Parathyroid adenoma (tissue), 2 donors: Measurements from ENCODE around the gene ZNF668.

Source experiments
- H2AFZ ChIP-seq: fragments of 300-600 bp; sonication (generic); one replicate; pipeline ENCODE4 v1.7.0; 2017; ENCODE audit warnings: antibody characterized with exemption, mild to moderate bottlenecking
- H3K27ac ChIP-seq: fragments of 300-600 bp; sonication (generic); one replicate; pipeline ENCODE4 v1.7.0; 2017
- H3K27me3 ChIP-seq: fragments of 300-600 bp; sonication (generic); one replicate; pipeline ENCODE4 v1.7.0; 2017; ENCODE audit warnings: low read length; ENCODE audit not compliant: control insufficient read depth, insufficient read depth
- H3K36me3 ChIP-seq: fragments of 300-600 bp; sonication (generic); one replicate; pipeline ENCODE4 v1.7.0; 2017; ENCODE audit warnings: low read length; ENCODE audit not compliant: control insufficient read depth, insufficient read depth
- H3K4me1 ChIP-seq: fragments of 300-600 bp; sonication (generic); one replicate; pipeline ENCODE4 v1.7.0; 2017; ENCODE audit warnings: control low read depth
- H3K4me2 ChIP-seq: fragments of 300-600 bp; sonication (generic); one replicate; pipeline ENCODE4 v1.7.0; 2017; ENCODE audit warnings: low read length
- H3K4me3 ChIP-seq: fragments of 300-600 bp; sonication (generic); one replicate; pipeline ENCODE4 v1.7.0; 2017; ENCODE audit warnings: low read depth, low read length
- H3K79me2 ChIP-seq: fragments of 300-600 bp; sonication (generic); one replicate; pipeline ENCODE4 v1.7.0; 2017; ENCODE audit warnings: control low read depth
- H3K9ac ChIP-seq: fragments of 300-600 bp; sonication (generic); one replicate; pipeline ENCODE4 v1.7.0; 2017; ENCODE audit warnings: mild to moderate bottlenecking
- H3K9me3 ChIP-seq: fragments of 300-600 bp; sonication (generic); one replicate; pipeline ENCODE4 v1.7.0; 2017; ENCODE audit warnings: low read length; ENCODE audit not compliant: control insufficient read depth
- TF ChIP-seq, protein P1 (sequence below): fragments of 300-600 bp; sonication (generic); IDR thresholded peaks from one replicate; pipeline ENCODE4 v1.7.0; 2017; ENCODE audit warnings: antibody characterized with exemption, mild to moderate bottlenecking
- donor health status: primary hyperparathyroidism.

ZNF668 gene

DNA sequence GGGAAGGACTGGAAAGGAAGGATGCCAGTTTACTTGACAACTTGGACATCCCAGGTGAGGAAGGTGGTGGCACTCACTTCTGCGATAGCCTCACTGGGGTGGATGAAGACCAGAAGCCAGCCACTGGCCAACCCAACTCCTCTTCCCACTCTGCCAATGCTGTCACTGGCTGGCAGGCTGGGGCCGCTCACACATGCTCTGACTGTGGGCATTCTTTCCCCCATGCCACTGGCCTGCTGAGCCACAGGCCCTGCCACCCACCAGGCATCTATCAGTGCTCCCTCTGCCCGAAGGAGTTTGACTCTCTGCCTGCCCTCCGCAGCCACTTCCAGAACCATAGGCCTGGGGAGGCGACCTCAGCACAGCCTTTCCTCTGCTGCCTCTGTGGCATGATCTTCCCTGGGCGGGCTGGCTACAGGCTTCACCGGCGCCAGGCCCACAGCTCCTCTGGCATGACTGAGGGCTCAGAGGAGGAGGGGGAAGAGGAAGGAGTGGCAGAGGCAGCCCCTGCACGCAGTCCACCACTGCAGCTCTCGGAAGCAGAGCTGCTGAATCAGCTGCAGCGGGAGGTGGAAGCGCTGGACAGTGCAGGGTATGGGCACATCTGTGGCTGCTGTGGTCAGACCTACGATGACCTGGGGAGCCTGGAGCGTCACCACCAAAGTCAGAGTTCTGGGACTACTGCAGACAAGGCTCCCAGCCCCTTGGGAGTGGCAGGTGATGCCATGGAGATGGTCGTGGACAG is 4.7 kb upstream of the ZNF668 start:
- no peak overlapping the region for H3K9ac ChIP-seq
- no peaks in the 10 kb centered on the region for H3K27me3 ChIP-seq
- no peaks in the 10 kb centered on the region for H3K36me3 ChIP-seq
- H3K4me2 ChIP-seq = no peak overlapping the region
- no peak overlapping the region for H3K4me3 ChIP-seq
- H3K79me2 ChIP-seq = peaks cover 21% of the 10 kb centered on the region
- H2AFZ ChIP-seq = no peak overlapping the region
- no peak overlapping the region for H3K27ac ChIP-seq
- TF ChIP-seq, protein P1, sequence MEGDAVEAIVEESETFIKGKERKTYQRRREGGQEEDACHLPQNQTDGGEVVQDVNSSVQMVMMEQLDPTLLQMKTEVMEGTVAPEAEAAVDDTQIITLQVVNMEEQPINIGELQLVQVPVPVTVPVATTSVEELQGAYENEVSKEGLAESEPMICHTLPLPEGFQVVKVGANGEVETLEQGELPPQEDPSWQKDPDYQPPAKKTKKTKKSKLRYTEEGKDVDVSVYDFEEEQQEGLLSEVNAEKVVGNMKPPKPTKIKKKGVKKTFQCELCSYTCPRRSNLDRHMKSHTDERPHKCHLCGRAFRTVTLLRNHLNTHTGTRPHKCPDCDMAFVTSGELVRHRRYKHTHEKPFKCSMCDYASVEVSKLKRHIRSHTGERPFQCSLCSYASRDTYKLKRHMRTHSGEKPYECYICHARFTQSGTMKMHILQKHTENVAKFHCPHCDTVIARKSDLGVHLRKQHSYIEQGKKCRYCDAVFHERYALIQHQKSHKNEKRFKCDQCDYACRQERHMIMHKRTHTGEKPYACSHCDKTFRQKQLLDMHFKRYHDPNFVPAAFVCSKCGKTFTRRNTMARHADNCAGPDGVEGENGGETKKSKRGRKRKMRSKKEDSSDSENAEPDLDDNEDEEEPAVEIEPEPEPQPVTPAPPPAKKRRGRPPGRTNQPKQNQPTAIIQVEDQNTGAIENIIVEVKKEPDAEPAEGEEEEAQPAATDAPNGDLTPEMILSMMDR = no peak
- no peaks in the 10 kb centered on the region for H3K9me3 ChIP-seq
- H3K4me1 ChIP-seq = peaks cover 2% of the 10 kb centered on the region

DNA sequence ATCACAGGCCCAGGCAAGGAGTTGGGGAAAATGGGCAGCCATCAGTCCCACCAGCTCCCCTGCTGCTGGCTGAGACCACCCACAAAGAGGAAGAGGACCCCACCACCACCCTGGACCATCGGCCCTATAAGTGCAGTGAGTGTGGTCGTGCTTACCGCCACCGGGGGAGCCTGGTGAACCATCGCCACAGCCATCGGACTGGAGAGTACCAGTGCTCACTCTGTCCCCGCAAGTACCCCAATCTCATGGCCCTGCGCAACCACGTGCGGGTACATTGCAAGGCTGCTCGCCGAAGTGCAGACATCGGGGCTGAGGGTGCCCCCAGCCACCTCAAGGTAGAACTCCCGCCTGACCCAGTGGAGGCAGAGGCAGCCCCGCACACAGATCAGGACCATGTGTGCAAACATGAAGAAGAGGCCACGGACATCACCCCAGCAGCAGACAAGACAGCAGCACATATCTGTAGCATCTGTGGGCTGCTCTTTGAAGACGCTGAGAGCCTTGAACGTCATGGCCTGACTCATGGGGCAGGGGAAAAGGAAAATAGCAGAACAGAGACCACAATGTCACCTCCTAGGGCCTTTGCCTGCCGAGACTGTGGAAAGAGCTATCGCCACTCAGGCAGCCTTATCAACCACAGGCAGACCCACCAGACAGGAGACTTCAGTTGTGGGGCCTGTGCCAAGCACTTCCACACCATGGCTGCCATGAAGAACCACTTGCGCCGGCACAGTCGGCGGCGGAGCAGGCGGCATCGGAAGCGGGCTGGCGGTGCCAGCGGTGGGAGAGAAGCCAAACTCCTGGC is 3.8 kb upstream of the ZNF668 start:
- peaks cover 2% of the 10 kb centered on the region for H3K4me1 ChIP-seq
- no peak overlapping the region for H2AFZ ChIP-seq
- H3K27me3 ChIP-seq = no peaks in the 10 kb centered on the region
- H3K4me3 ChIP-seq = no peak overlapping the region
- no peaks in the 10 kb centered on the region for H3K9me3 ChIP-seq
- H3K9ac ChIP-seq = no peak overlapping the region
- H3K4me2 ChIP-seq = no peak overlapping the region
- no peak overlapping the region for H3K27ac ChIP-seq
- peaks cover 21% of the 10 kb centered on the region for H3K79me2 ChIP-seq
- no peaks in the 10 kb centered on the region for H3K36me3 ChIP-seq
- TF ChIP-seq, protein P1 = no peak

DNA sequence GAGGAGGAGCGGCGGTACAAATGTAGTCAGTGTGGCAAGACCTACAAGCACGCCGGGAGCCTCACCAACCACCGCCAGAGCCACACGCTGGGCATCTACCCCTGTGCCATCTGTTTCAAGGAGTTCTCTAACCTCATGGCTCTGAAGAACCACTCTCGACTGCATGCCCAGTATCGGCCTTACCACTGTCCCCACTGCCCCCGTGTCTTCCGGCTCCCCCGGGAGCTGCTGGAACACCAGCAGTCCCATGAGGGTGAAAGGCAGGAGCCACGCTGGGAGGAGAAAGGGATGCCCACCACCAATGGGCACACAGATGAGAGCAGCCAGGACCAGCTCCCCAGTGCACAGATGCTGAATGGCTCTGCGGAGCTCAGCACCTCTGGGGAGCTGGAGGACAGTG is 3.0 kb upstream of the ZNF668 start:
- Histone ChIP-seq H2AFZ (no peak overlapping the region), H3K9me3 (no peaks in the 10 kb centered on the region), H3K4me3 (no peak overlapping the region), H3K36me3 (no peaks in the 10 kb centered on the region), H3K79me2 (peaks cover 21% of the 10 kb centered on the region), H3K4me2 (no peak overlapping the region), H3K4me1 (peaks cover 2% of the 10 kb centered on the region), H3K27ac (no peak overlapping the region), H3K9ac (no peak overlapping the region), H3K27me3 (no peaks in the 10 kb centered on the region)
- TF ChIP-seq, protein P1 = no peak

DNA sequence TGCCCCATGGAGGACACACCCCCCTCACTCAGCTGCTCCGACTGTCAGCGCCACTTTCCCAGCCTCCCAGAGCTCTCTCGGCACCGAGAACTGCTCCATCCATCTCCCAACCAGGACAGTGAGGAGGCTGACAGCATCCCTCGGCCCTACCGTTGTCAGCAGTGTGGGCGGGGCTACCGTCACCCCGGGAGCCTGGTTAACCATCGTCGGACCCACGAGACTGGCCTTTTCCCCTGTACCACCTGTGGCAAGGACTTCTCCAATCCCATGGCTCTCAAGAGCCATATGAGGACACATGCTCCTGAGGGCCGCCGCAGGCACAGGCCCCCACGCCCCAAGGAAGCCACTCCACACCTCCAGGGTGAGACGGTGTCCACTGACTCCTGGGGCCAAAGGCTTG is 2.3 kb upstream of the ZNF668 start:
- Histone ChIP-seq H3K27ac (no peak overlapping the region), H3K4me2 (no peak overlapping the region), H2AFZ (no peak overlapping the region), H3K9ac (no peak overlapping the region), H3K36me3 (no peaks in the 10 kb centered on the region), H3K9me3 (no peaks in the 10 kb centered on the region), H3K4me3 (no peak overlapping the region), H3K27me3 (no peaks in the 10 kb centered on the region), H3K79me2 (peaks cover 19% of the 10 kb centered on the region), H3K4me1 (peaks cover 2% of the 10 kb centered on the region)
- TF ChIP-seq, protein P1 = no peak
